Transverse colon (tissue), 4 donors: ENCODE measurements around the gene JUP. TPM values are rescaled to one million over a fixed set of nuclear protein-coding genes. Genes with fewer than 3 reads are reported as not detected.

ENCODE experiments used
- DNase-seq: peaks from one replicate; pipeline ENCODE4 v3.0.0-alpha.2; 2019
- H3K27ac ChIP-seq, 4 donors: fragments of 200-600 bp; sonication (generic); 2 replicates each; pipeline ENCODE4 v1.5.1; 2016 to 2018; ENCODE audit warnings: inconsistent platforms in 4 of 4
- H3K27me3 ChIP-seq: fragments of 200-600 bp; sonication (generic); 2 replicates; pipeline ENCODE4 v1.5.1; 2017; ENCODE audit warnings: inconsistent platforms
- H3K36me3 ChIP-seq, 4 donors: fragments of 200-600 bp; sonication (generic); 2 replicates each; pipeline ENCODE4 v1.5.1; 2017 to 2019; ENCODE audit warnings: inconsistent platforms in 4 of 4
- H3K4me1 ChIP-seq, 4 donors: fragments of 200-600 bp; sonication (generic); 2 replicates each; pipeline ENCODE4 v1.5.1; 2017 to 2020; ENCODE audit warnings: inconsistent platforms in 4 of 4
- H3K4me3 ChIP-seq, 4 donors: fragments of 200-600 bp; sonication (generic); 1 replicate in 1 of 4; 2 replicates in 3 of 4; pipeline versions ENCODE4 v1.5.1 to v1.6.1; 2017 to 2019; ENCODE audit warnings: inconsistent platforms in 4 of 4
- H3K9me3 ChIP-seq, 2 donors: fragments of 200-600 bp; sonication (generic); 2 replicates each; pipeline ENCODE4 v1.5.1; 2017 to 2019; ENCODE audit warnings: inconsistent platforms in 2 of 2
- EP300 ChIP-seq: sonication (generic); formaldehyde crosslinking; IDR thresholded peaks from one replicate; pipeline ENCODE4 v1.6.1; 2017; ENCODE audit warnings: antibody characterized with exemption, low read depth
- POLR2A ChIP-seq: fragments of 450-650 bp; IDR thresholded peaks from one replicate; pipeline ENCODE4 v1.6.1; 2016; ENCODE audit warnings: antibody characterized with exemption, mild to moderate bottlenecking, moderate library complexity
- POLR2AphosphoS5 ChIP-seq, 3 donors: sonication (generic); formaldehyde crosslinking; IDR thresholded peaks; one replicate each; pipeline ENCODE4 v1.6.1; 2016; ENCODE audit warnings: antibody characterized with exemption in 3 of 3
- WGBS, 2 donors: methylation state at CpG; one replicate each; pipeline ENCODE4 v1.1.5; 2018; ENCODE audit warnings: low coverage in 1 of 2; 5-methylcytosine and 5-hydroxymethylcytosine counted together
- in situ Hi-C, 4 donors: fragments of 200-750 bp; cut with MboI; loops; one replicate each; pipeline versions ENCODE4 v1.15.0 to v1.15.1; 2017; ENCODE audit warnings: low sequenced_read_pairs in 3 of 4, low pct_ligation_motif_present in 1 of 4, low pct_unique_long_range_greater_than_20kb in 1 of 4
- intact Hi-C: fragments of 100-400 bp; cut with DNase I; formaldehyde crosslinking; loops from one replicate; pipeline ENCODE4 v1.15.1; 2023; ENCODE audit warnings: low total_unique reads
- total RNA-seq, 4 donors: library from RNA; depleted of rRNA; stranded (reverse); fragments of >200 nt; gene quantifications; one replicate each; pipeline ENCODE4 v1.1.0, GENCODE V29; 2016
- TF ChIP-seq, protein P1 (sequence below), 5 experiments: fragments of 200-600 bp in 3 of 5; fragments of 450-650 bp in 2 of 5; sonication (generic) in 3 of 5; IDR thresholded peaks; 1 replicate in 2 of 5; 2 replicates in 3 of 5; pipeline ENCODE4 v1.5.1; 2016 to 2017; ENCODE audit warnings: antibody characterized with exemption in 5 of 5, inconsistent platforms in 3 of 5, mild to moderate bottlenecking in 2 of 5, moderate library complexity in 1 of 5

Gene JUP
- total RNA-seq, 4 donors from 2014 or later: 396 to 595 (median 513) TPM

DNA sequence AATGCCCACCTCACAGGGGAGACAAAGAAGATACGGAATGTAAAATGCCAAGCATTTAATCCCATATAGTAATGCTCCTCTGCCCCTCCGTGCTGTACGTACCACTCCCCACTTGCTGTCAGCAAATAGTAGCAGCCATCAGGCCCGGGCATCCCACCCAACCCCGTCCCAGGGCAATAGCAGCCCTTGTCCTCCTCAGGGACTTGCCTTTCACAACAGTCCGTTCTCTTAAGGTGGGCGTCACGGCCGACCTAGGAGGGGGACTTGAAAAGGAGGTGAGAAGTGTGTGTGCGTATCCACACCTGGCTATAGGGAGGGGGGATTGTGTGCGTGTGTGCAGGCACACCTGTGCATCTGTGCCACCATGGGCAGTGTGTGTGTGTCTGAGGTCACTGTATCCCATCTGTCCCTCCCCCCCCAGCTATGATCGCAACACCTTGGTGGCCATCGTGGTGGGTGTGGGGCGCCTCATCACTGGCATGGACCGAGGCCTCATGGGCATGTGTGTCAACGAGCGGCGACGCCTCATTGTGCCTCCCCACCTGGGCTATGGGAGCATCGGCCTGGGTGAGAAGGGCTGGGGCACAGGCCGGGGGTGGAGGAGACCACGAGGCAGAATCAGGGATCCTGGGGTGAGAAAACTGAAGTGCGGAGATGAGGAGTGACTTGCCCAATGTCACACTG lies 30.3 kb upstream of the JUP start:
- in situ Hi-C loops: no loop called here
- no peak overlapping the region for H3K27ac ChIP-seq
- WGBS, 2 donors: 60 to 91% methylated on average over 1 to 23 of the region's 23 CpGs
- no peaks in the 10 kb centered on the region for H3K27me3 ChIP-seq
- TF ChIP-seq POLR2A (no peak), POLR2AphosphoS5 (IDR thresholded peaks at IDR 0.05) (no peak), EP300 (no peak)
- TF ChIP-seq, protein P1, sequence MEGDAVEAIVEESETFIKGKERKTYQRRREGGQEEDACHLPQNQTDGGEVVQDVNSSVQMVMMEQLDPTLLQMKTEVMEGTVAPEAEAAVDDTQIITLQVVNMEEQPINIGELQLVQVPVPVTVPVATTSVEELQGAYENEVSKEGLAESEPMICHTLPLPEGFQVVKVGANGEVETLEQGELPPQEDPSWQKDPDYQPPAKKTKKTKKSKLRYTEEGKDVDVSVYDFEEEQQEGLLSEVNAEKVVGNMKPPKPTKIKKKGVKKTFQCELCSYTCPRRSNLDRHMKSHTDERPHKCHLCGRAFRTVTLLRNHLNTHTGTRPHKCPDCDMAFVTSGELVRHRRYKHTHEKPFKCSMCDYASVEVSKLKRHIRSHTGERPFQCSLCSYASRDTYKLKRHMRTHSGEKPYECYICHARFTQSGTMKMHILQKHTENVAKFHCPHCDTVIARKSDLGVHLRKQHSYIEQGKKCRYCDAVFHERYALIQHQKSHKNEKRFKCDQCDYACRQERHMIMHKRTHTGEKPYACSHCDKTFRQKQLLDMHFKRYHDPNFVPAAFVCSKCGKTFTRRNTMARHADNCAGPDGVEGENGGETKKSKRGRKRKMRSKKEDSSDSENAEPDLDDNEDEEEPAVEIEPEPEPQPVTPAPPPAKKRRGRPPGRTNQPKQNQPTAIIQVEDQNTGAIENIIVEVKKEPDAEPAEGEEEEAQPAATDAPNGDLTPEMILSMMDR (IDR thresholded peaks at IDR 0.05): no peak
- H3K36me3 ChIP-seq: no peaks in the 10 kb centered on the region
- no peaks in the 10 kb centered on the region for H3K9me3 ChIP-seq
- intact Hi-C loops: no loop called here
- DNase-seq: no peak
- H3K4me3 ChIP-seq: no peak overlapping the region
- peaks cover 0 to 18% (median 10%) of the 10 kb centered on the region in 4 donors for H3K4me1 ChIP-seq

DNA sequence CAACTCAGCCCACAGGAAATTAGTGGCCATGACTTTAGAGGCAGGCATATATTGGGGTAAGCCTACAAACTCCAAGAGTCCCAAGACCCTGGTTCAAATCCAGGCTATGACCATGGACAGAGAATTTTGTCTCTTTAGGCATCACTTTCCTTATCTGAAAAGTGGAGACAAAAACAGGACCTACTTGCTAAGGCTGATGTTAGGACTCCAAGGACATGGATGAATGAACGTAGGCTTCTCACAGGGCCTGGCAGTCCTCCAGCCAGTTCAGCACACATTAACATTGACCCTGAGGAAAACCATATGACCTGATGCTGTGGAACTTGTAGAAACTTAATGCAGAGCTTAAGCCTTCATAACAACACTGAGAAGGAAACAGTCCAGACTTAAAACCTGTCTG lies 27.7 kb upstream of the JUP start:
- TF ChIP-seq POLR2AphosphoS5 (IDR thresholded peaks at IDR 0.05) (no peak), EP300 (no peak), POLR2A (no peak)
- TF ChIP-seq, protein P1 (IDR thresholded peaks at IDR 0.05): no peak
- H3K27ac ChIP-seq: no peak overlapping the region
- intact Hi-C loops (no loop called here), in situ Hi-C loops (no loop called here)
- no peak for DNase-seq
- no peaks in the 10 kb centered on the region for H3K9me3 ChIP-seq
- H3K27me3 ChIP-seq: no peaks in the 10 kb centered on the region
- H3K36me3 ChIP-seq: no peaks in the 10 kb centered on the region
- WGBS, 2 donors: 73% methylated on average over 1 of the region's 1 CpG; no CpG with 5 or more reads in 1 of the 2 donors
- peaks cover 6 to 38% (median 25%) of the 10 kb centered on the region in 4 donors for H3K4me1 ChIP-seq
- no peak overlapping the region for H3K4me3 ChIP-seq

DNA sequence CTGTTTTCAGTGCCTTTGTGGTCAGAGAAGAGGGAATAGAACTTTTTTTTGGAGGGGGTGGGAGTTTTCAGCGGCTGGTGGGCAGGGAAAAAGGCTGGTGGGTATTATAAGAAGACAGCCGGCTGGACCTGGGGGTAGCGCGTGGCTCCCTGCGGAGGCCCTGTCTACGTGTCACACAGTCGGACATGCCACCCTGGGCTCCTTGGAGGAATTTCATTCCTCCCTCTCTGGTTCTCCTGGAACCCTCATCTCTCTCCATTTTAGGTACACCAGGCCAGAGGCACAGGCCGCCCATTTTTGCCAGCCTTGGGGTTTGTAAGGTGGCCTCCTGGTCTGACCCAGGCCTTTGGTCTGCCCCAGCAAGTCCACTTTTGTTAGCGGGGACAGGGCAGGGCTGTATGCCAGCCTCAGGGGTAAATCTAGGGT lies 27.2 kb upstream of the JUP start:
- Histone ChIP-seq H3K4me1 (peaks cover 6 to 38% (median 25%) of the 10 kb centered on the region in 4 donors), H3K36me3 (no peaks in the 10 kb centered on the region), H3K4me3 (peak overlapping the region in 1 of 4 donors; percentile 71), H3K27me3 (no peaks in the 10 kb centered on the region), H3K27ac (peak overlapping the region; percentile 78 to 89 (median 86)), H3K9me3 (no peaks in the 10 kb centered on the region)
- DNase-seq: no peak
- in situ Hi-C loops: no loop called here
- 70% methylated on average over 9 of the region's 9 CpGs; no CpG with 5 or more reads in 1 of the 2 donors for WGBS, 2 donors
- TF ChIP-seq EP300 (no peak), POLR2AphosphoS5 (IDR thresholded peaks at IDR 0.05) (no peak), POLR2A (no peak)
- TF ChIP-seq, protein P1 (IDR thresholded peaks at IDR 0.05): no peak
- intact Hi-C loops: no loop called here

DNA sequence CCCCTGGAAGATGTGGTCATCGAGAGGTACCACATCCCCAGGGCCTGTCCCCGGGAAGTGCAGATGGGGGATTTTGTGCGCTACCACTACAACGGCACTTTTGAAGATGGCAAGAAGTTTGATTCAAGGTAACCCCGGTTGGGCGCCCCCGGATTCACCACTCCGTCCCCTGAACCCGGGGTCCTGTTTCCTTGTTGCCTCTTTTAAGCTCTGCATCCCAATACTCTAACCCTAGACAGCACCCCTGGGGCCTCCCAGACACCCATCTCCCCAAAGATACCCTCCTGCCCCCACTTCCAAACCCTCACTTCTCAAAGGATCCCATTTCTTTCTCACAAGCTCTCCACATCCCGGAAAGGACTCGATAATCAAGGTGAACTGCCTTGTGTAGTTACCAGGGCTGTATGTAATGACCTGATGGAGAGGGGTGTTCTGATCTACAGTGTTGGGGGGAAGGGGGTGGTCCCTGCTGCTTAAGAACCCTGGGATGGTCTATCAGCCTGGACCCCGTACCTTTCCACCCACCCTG lies 26.7 kb upstream of the JUP start:
- H3K27me3 ChIP-seq: no peaks in the 10 kb centered on the region
- DNase-seq: no peak
- no peak for TF ChIP-seq EP300
- TF ChIP-seq POLR2A: no peak
- TF ChIP-seq, protein P1 (IDR thresholded peaks at IDR 0.05): no peak
- TF ChIP-seq POLR2AphosphoS5 (IDR thresholded peaks at IDR 0.05): no peak
- no peaks in the 10 kb centered on the region for H3K36me3 ChIP-seq
- H3K4me3 ChIP-seq: peak overlapping the region; percentile 1 to 86 (median 64)
- H3K4me1 ChIP-seq: peaks cover 6 to 38% (median 25%) of the 10 kb centered on the region in 4 donors
- intact Hi-C loops (no loop called here), in situ Hi-C loops (no loop called here)
- peak overlapping the region; percentile 78 to 89 (median 86) for H3K27ac ChIP-seq
- no peaks in the 10 kb centered on the region for H3K9me3 ChIP-seq
- 40 to 100% methylated on average over 1 to 11 of the region's 12 CpGs for WGBS, 2 donors
